IPS DF 6.9 (cell line): ENCODE results near the gene ZNF285.
"Not testable (repeated sequence)": the region's sequence is repeated elsewhere in the genome, so short reads cannot be mapped to it uniquely, and the experiment has no call there.

Source experiments
- DNase-seq: peaks from one replicate; pipeline ENCODE4 v3.0.0-alpha.2; 2013; ENCODE audit warnings: low read depth, low spot score
- H3K27ac ChIP-seq: one replicate; pipeline ENCODE4 v1.5.1; 2013; ENCODE audit warnings: low read length, control low read depth
- H3K27me3 ChIP-seq: 2 replicates; pipeline ENCODE4 v1.6.1; 2013; ENCODE audit warnings: mild to moderate bottlenecking, low read length; ENCODE audit not compliant: control insufficient read depth, insufficient read depth
- H3K36me3 ChIP-seq: 2 replicates; pipeline ENCODE4 v1.6.1; 2013; ENCODE audit warnings: low read length; ENCODE audit not compliant: control insufficient read depth, insufficient read depth
- H3K4me1 ChIP-seq: 2 replicates; pipeline ENCODE4 v1.6.1; 2013; ENCODE audit warnings: low read length; ENCODE audit not compliant: control insufficient read depth, insufficient read depth
- H3K4me3 ChIP-seq: 2 replicates; pipeline ENCODE4 v1.5.1; 2013; ENCODE audit warnings: mild to moderate bottlenecking, low read length
- H3K9me3 ChIP-seq: 2 replicates; pipeline ENCODE4 v1.6.1; 2013; ENCODE audit warnings: low read length, inconsistent platforms; ENCODE audit not compliant: control insufficient read depth, insufficient read depth
- WGBS: extraction: QIAGEN DNeasy Blood & Tissue Kit; methylation state at CpG from one replicate; pipeline ENCODE4 v1.1.7; 2013; ENCODE audit warnings: mixed read lengths, missing lambda C conversion rate; ENCODE audit not compliant: insufficient read length, insufficient coverage; 5-methylcytosine and 5-hydroxymethylcytosine counted together

The ZNF285 gene

DNA sequence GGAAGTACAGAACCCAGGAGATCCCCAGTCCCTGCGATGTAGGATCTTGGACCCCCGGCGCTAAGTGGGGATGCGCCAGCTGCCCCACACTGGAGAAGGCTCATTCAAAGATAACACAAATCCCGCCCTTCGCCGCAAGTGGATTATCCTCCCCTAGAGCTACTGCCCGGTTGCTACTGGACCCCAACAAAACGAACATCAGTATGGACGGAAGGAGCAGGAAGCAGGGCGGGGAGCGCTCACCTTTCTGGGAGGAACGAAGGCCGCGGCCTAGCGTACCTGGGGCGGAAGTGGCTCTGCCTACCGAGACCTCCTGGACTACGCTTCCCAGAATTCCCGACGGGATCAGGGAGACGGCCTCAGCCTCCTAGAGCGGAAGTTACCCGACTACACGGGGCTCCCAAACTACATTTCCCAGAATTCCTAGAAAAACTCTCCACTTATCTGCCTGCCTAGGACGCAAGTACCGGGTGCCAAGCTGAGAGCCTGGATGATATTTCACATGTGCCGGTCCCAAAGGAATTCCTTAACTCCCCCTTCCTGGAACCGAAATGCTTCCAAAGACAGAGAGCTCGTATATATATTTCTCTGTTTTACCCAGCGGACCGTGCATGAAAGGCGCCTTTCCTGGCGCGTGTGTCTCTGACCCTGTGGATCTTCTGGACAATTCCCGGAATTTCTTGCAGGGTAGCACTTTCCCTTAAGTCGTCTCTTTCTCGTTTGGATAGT lies 44.9 kb downstream of the ZNF285 start, which contains the start of gene ZNF112:
TSS of gene ZNF112 (minus strand) at position 298 of the 729 bp plus-strand sequence. CDS start 16,141 bp downstream, outside the sequence.
- WGBS = no CpG with 5 or more reads among the region's 38 CpGs
- Histone ChIP-seq H3K4me1 (no peaks in the 10 kb centered on the region), H3K27me3 (no peaks in the 10 kb centered on the region), H3K4me3 (peak within 1 kb of the TSS; percentile 94; the same call in 1 of the 2 replicates), H3K9me3 (no peaks in the 10 kb centered on the region), H3K27ac (no peak within 1 kb of the TSS), H3K36me3 (no peaks in the 10 kb centered on the region)
- DNase-seq = peak; percentile 91

DNA sequence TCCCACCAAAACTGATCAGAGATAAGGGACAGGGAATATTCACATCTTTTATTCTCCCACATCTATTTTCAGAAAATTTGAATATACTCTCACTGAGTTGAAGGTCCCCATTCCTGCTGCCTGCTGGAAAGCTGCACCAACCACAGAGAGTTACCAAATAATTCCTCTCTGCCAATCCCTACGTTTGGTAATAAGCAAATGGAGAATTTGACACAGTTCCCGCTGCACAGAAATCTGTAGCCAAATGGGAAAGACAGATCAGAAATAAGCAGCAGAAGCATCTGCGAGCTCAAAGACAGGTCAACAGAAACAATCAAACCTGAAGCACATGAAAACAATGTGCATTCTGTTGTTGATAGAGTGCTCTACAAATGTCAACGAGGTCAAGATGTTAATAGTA lies 54.9 kb downstream of the ZNF285 start:
- no CpG with 5 or more reads among the region's 4 CpGs for WGBS
- Histone ChIP-seq H3K27me3 (no peaks in the 10 kb centered on the region), H3K9me3 (peaks cover 2% of the 10 kb centered on the region; the same call in 1 of the 2 replicates)

DNA sequence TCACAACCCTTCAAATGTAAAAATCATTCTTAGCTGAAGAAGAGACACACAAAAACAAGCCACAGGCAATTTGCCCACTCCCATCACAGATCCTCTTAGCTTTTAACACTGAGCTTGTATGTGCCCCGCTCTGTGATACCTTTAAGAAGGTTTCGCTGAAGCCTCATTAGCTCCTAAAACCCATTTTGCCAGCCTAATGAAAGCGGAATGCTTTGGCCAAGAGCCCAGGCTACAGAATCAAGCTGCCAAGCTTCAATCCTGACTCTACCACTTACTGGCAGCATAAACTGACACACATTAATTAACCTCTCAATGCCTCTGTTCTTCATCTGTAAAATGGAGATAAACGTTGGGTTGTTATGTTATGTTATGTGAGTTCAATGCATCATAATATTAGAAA lies 55.4 kb downstream of the ZNF285 start:
- DNase-seq = no peak
- Histone ChIP-seq H3K9me3 (peaks cover 2% of the 10 kb centered on the region; the same call in 1 of the 2 replicates), H3K36me3 (no peaks in the 10 kb centered on the region), H3K4me1 (no peaks in the 10 kb centered on the region), H3K27ac (no peak overlapping the region), H3K4me3 (no peak overlapping the region), H3K27me3 (no peaks in the 10 kb centered on the region)
- no CpG with 5 or more reads among the region's 4 CpGs for WGBS

More for the DNA sequence above, 54.9 kb downstream of the ZNF285 start:
- no peak for DNase-seq
- H3K4me1 ChIP-seq = no peaks in the 10 kb centered on the region
- no peak overlapping the region for H3K4me3 ChIP-seq
- H3K36me3 ChIP-seq = no peaks in the 10 kb centered on the region
- no peak overlapping the region for H3K27ac ChIP-seq

DNA sequence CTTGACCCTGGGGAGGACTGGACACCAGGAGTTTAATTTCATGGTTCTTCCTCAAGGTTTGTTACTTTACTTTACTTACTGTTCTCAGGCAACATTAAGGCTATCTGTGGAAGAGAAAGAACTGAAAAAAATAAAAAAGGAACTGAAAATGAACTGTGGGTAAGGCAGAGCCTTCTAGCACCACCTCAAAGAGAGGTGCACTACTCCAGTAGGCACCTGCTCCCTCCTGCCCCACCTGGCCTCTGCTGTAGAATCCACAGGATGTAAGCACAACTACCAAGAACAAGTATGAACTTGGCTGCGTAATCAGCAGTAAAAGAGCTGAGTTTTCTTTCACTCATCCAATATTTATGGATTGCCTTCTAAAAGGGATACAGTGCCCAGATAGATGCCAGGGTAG lies 57.2 kb downstream of the ZNF285 start:
- no CpG with 5 or more reads among the region's 1 CpG for WGBS
- Histone ChIP-seq H3K27me3 (no peaks in the 10 kb centered on the region), H3K4me3 (no peak overlapping the region), H3K9me3 (peaks cover 2% of the 10 kb centered on the region; the same call in 1 of the 2 replicates), H3K27ac (no peak overlapping the region), H3K36me3 (peaks cover 3% of the 10 kb centered on the region; the same call in 1 of the 2 replicates), H3K4me1 (no peaks in the 10 kb centered on the region)
- no peak for DNase-seq

DNA sequence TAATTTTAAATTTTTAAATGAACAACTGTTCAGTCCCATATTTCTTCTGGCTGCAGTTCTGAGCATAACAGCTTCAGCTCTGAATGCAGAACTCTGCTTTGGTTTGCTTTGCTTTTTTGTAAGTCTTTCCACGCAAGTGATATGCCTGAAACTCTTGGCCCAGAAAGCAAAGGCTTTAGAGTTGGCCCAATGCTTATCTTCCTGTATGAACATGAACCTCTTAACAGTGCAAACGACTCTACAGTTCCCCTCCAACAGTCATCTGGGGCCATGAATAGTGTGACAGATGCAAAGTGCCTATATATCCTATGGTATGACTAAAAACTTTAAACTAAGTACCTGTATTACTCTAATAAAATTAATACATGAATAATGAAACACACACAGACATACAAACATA lies 59.6 kb downstream of the ZNF285 start:
- Histone ChIP-seq H3K36me3 (peaks cover 4% of the 10 kb centered on the region; the same call in 1 of the 2 replicates), H3K27me3 (no peaks in the 10 kb centered on the region), H3K4me1 (no peaks in the 10 kb centered on the region), H3K27ac (no peak overlapping the region), H3K9me3 (peaks cover 2% of the 10 kb centered on the region; the same call in 1 of the 2 replicates), H3K4me3 (no peak overlapping the region)
- WGBS = no CpG with 5 or more reads among the region's 2 CpGs
- DNase-seq = no peak

DNA sequence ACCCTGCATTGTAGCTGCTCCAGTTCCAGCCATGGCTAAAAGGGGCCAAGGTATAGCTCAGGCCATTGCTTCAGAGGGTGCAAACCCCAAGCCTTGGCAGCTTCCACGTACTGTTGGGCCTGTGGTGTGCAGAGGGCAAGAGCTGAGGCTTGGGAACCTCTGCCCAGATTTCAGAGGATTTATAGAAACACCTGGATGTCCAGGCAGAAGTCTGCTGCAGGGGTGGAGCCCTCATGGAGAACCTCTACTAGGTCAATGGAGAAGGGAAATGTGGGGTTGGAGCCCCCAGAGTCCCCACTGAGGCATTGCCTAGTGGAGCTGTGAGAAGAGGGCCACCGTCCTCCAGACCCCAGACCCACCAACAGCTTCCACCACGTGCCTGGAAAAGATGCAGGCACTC lies 66.8 kb downstream of the ZNF285 start:
- DNase-seq, H3K4me1 ChIP-seq, H3K4me3 ChIP-seq, H3K27me3 ChIP-seq, H3K9me3 ChIP-seq, H3K27ac ChIP-seq: not testable (repeated sequence)
- no CpG with 5 or more reads among the region's 3 CpGs for WGBS
- H3K36me3 ChIP-seq = peaks cover 11% of the 10 kb centered on the region; the same call in 1 of the 2 replicates
